ENCODE data around the gene ZFR.
"Not testable (repeated sequence)": the region's sequence is repeated elsewhere in the genome, so short reads cannot be mapped to it uniquely, and the experiment has no call there.

ZFR gene

DNA sequence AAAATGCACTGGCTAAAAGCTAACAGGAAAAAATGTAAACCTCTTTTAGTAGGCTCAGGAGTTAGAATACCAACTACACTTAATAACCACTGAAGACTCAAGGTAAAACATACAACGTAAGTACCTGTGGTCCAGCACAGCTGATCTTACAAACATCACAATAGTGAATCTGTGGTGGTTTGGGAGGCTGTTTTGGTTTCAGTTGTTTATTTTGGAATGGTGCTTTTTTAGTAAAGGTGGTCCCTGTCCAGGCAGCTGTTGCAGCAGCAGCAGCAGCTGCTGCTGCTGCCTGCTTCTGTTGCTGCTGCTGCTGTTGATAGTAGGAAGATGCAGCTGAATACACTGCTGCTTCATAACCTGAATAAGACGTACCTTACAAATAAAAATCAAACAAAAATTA, 37.9 kb downstream of the ZFR start:
- DNase-seq (no peak), ATAC-seq (no peak)

DNA sequence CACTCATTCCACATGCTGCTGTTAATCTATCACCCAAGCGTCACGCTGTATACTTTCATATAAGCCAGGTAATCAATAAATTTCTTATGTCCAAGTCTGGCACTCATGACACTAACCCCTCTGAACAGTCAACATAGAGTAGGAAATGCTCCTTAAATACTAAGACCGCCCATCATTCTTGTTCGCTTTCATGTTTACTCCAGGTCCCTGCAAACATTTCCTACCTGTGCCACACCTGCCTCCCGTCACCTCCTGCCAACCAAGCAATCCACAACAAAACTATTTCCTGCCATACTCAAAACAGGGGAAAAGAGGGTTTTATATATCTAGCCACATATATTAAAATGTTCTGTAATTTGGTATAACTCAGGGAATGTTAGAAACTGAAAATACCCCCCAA, 39.0 kb downstream of the ZFR start:
- DNase-seq (no peak), ATAC-seq (no peak)

DNA sequence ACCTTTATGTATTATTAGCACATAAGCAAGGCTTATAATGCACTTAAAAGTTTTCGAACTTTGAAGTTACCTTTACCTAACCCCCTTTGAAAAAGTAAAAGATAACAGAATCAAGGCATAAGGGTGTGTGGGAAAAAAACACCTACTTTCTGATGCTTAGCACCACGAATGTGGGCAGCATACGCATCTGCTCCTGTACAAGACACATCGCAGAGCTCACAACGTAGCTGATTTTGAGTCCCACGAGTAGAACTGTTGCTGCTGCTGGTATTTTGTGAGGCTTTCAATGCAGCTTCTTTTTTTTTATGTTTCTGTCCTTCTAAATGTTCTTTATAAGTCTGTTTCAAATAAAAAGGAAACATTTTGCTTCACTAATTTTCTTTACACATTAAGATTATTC, 40.8 kb downstream of the ZFR start:
- ATAC-seq (no peak), DNase-seq (no peak)

GRCh38 chr5:32400401-32400800, 44.1 kb downstream of the ZFR start:
- no peak for ATAC-seq
- DNase-seq, result no peak

DNA sequence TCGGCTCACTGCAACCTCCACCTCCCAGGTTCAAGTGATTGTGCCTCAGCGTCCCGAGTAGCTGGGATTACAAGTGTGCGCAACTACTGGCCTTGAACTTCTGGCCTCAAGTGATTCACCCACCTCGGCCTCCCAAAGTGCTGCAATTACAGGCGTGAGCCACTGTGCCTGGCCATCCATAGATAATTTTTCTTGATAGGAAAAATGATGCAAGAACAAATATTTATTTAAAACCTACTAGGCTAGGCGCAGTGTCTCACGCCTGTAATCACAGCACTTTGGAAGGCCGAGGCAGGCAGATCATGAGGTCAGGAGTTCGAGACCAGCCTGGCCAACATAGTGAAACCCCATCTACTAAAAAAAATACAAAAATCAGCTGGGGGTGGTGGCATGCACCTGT, 45.8 kb downstream of the ZFR start:
- DNase-seq, ATAC-seq: not testable (repeated sequence)

DNA sequence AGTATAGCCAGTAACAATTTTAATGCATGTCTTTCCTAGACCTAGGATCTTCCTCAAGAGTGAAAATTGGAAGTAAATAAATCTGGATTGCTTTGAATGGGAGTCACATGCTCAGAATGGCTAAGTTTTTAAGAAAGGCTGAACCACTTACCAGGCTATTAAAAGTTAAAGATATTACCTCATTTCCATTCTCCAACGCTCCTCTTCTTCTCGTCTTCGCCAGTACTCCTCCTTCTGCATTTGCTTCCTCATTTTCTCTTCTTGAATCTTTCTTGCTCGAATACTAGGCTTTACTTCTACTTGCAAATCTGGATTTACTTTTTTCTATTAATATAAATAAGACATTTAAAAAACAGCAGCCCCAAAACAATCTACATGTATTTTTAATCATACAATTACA, 49.6 kb downstream of the ZFR start:
- ATAC-seq, result no peak
- DNase-seq, result no peak

DNA sequence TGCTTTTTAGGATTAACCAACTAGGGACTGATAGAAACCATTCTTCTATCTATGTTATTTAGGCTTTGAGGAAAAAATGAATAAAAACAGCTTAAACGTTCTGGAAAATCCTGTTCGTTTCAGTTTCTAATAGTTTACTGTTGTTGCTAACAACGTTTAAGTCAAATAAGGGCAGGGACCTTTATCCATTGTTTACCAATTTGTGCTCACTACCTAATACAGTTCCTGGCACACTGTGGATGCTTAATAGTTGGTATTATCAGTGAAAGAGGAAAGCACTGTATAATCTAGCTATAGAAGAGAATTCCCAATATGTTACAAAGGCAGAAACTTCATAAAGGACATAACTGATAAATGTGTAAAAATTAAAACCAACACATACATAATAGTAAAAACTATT, 52.5 kb downstream of the ZFR start:
- ATAC-seq (no peak), DNase-seq (no peak)

GRCh38 chr5:32390819-32391591, 53.5 kb downstream of the ZFR start:
- DNase-seq, result no peak
- no peak for ATAC-seq

GRCh38 chr5:32388432-32389129, 56.0 kb downstream of the ZFR start:
- DNase-seq, result no peak
- ATAC-seq, result no peak

GRCh38 chr5:32387841-32388240, 56.7 kb downstream of the ZFR start:
- ATAC-seq, result no peak
- DNase-seq, result no peak

DNA sequence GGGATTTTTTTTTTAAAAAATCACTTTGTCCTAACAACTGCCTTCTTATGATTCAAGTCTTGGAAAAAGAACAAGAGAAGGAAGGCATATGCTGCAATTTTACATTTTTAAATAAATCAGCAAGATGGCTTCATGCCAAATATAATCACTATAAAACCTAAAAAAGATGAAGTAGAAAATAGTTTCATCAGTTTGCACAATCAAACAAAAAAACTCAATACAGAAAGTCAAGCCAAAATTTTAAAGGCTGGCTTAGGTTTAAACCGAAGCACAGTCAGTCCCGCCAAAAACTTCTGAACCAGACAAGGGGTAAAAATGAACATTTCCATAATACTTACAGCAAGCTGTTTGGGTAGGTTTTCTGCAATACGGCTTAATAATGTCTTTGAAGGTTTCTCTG, 57.3 kb downstream of the ZFR start:
- DNase-seq (no peak), ATAC-seq (no peak)

DNA sequence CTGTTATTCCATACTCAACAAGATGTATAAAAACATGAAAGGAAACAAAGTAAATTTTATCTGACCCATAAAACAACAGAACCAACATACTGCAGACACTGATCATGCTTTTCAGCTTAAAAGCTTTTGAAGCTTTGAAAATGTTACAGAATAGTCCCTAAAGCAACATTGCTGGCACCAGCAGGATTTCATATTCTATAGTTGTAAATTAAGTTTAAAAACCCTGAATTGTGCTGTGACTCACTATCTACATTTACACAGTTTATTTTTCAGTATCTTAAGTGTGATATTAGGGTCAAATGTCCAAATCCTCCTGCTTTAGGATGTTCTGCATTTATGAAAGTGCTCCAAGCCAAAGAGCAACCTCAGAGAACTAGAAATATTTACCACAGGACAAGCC, 59.9 kb downstream of the ZFR start:
- DNase-seq, result no peak
- no peak for ATAC-seq

GRCh38 chr5:32383586-32383985, 61.0 kb downstream of the ZFR start:
- ATAC-seq (no peak), DNase-seq (no peak)

DNA sequence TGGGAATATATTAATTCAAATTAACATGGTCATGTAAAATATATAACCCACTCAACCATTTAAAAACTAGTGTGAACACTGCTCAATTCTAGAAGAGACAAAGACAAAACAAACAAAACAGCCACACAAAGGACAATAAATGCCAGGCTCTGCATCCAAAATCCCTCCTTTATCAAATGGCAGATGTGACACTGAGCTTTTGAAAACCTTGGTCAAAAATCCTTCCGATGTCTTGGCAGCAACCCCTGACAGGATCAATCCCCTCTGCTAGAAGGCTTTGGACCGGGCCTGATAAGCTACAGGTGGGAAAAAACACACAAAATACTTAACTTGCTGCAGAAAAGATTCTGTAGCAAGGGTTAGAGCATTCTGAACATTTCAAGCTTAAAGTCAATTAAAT, 61.5 kb downstream of the ZFR start:
- ATAC-seq, result no peak
- DNase-seq, result no peak

DNA sequence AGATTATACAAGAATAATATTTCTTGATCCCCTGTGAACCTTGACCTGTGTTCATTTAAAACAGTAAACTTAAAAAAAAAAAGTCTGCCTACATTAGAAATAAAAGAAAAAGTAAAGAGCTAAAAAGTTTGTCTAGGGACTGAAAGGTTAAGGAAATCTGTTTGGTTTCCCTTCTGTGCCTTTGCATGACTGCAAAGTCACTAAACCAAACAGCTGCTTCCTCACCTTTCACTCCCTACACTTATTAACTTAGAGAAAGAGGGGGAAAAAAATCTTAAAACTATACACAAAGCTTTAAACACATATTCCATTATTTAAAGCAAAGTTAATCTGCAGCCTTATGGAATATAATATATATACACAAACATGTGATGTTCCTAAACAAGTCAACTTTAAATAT, 65.1 kb downstream of the ZFR start:
- ATAC-seq (no peak), DNase-seq (no peak)

- DNase-seq, result no peak
- no peak for ATAC-seq
Observed at GRCh38 chr5:32378966-32379365, 65.6 kb downstream of the ZFR start.

DNA sequence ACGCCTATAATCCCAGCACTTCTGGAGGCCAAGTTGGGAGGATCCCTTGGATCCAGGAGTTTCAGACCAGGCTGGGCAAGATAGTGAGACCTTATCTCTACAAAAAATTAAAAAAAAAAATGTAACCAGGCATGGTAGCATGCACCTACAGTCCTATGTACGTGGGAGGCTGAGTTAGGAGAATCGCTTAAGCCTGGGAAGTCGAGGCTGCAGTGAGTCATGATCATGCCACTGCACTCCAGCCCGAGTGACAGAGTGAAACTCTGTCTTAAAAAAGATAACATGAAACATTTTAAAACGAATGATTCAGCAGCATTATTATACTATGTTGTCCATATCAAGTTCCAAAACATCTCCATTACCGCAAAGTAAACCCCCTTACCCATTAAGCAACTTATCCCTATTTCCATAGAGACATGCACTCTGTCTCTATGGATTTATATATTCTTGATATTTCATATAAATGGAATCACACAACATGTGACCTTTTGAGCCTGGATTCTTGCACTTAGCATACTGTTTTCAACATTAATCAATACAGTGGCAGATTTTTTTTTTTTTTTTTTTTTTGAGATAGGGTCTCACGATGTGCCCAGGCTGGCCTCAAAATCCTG, 74.9 kb downstream of the ZFR start:
- DNase-seq, result no peak
- no peak for ATAC-seq

- DNase-seq, result no peak
- ATAC-seq, result no peak
Observed at GRCh38 chr5:32369032-32369431, 75.5 kb downstream of the ZFR start.

- DNase-seq, ATAC-seq: not testable (repeated sequence)
Observed at GRCh38 chr5:32367271-32367670, 77.3 kb downstream of the ZFR start.

GRCh38 chr5:32365623-32366022, 78.9 kb downstream of the ZFR start:
- ATAC-seq, result no peak
- no peak for DNase-seq

DNA sequence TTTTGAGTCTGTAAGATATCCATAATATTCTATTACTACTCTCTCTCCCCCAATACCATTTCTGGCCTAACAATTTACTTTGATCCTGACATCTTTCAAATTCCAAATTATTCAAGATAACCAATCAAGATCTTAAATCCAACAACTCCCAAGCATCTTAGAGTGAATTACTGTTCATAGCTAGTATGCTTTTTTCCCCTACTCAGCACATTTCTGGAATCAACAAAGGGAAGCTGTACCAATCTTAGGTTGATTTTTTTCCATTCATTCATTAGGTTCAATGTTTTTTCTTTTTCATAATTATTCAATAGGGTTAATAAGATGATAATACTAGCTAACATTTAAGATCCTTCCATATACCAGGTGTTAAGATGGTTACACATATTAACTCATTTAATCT, 81.5 kb downstream of the ZFR start:
- DNase-seq (no peak), ATAC-seq (no peak)

DNA sequence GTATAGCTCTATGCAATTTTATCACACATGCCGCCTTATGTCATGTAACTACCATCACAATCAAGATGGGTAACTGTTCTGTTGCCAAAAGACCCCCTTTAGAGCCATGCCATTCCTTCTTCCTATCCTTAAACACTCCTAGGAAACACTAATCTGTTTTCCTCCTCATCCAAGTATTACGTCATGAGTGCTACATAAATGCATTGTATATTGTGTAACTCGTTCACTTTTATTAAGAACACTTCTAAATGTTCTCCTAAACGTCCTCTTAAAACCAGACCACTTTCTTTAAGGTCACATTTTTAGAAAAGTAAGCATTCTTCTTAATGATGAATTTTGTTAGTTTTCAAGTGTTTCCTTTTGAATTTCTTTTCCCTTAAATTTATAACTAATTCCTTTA, 82.0 kb downstream of the ZFR start:
- DNase-seq, result no peak
- no peak for ATAC-seq

- ATAC-seq, result no peak
- DNase-seq, result no peak
Observed at GRCh38 chr5:32360906-32361305, 83.6 kb downstream of the ZFR start.

GRCh38 chr5:32358611-32359010, 85.9 kb downstream of the ZFR start:
- DNase-seq, result no peak
- no peak for ATAC-seq

Data from stimulated activated naive CD8-positive, alpha-beta T cell treated with anti-CD3 and anti-CD28 coated beads, Interleukin-15, Interleukin-2, amounts not matched to agents 100 U/mL and 50 U/mL, for 24 hours (primary cell).